ENCODE results near the gene SIK3. TPM values are rescaled to one million over a fixed set of nuclear protein-coding genes. Genes with fewer than 3 reads are reported as not detected.

The SIK3 gene
- total RNA-seq, 1 donor from 2014 or later, result 40.0 TPM

GRCh38 chr11:116976941-116977570, 121.2 kb downstream of the SIK3 start:
- intact Hi-C loops (cut with micrococcal nuclease), result no loop called here

- intact Hi-C loops (cut with micrococcal nuclease), result no loop called here
These were observed 122.6 kb downstream of the SIK3 start for GRCh38 chr11:116975661-116976060.

- intact Hi-C loops (cut with micrococcal nuclease), result no loop called here
These were observed 125.0 kb downstream of the SIK3 start for GRCh38 chr11:116973270-116973669.

- intact Hi-C loops (cut with micrococcal nuclease), result no loop called here
These were observed 125.5 kb downstream of the SIK3 start for GRCh38 chr11:116972691-116973090.

- intact Hi-C loops (cut with micrococcal nuclease), result no loop called here
These were observed 127.5 kb downstream of the SIK3 start for GRCh38 chr11:116970485-116971292.

- intact Hi-C loops (cut with micrococcal nuclease), result no loop called here
These were observed 128.5 kb downstream of the SIK3 start for GRCh38 chr11:116969694-116970093.

- intact Hi-C loops (cut with micrococcal nuclease), result no loop called here
These were observed 134.0 kb downstream of the SIK3 start for GRCh38 chr11:116964269-116964668.

- intact Hi-C loops (cut with micrococcal nuclease), result no loop called here
These were observed 134.4 kb downstream of the SIK3 start for GRCh38 chr11:116963813-116964212.

- intact Hi-C loops (cut with micrococcal nuclease), result no loop called here
These were observed 136.1 kb downstream of the SIK3 start for GRCh38 chr11:116962108-116962507.

GRCh38 chr11:116960930-116961329, 137.3 kb downstream of the SIK3 start:
- intact Hi-C loops (cut with micrococcal nuclease), result no loop called here

- intact Hi-C loops (cut with micrococcal nuclease), result no loop called here
These were observed 140.0 kb downstream of the SIK3 start for GRCh38 chr11:116958246-116958645.

- intact Hi-C loops (cut with micrococcal nuclease), result no loop called here
These were observed 142.3 kb downstream of the SIK3 start for GRCh38 chr11:116955949-116956348.

GRCh38 chr11:116955548-116955947, 142.7 kb downstream of the SIK3 start:
- intact Hi-C loops (cut with micrococcal nuclease), result no loop called here

GRCh38 chr11:116953530-116954285, 144.5 kb downstream of the SIK3 start:
- intact Hi-C loops (cut with micrococcal nuclease), result no loop called here

- intact Hi-C loops (cut with micrococcal nuclease), result no loop called here
These were observed 146.5 kb downstream of the SIK3 start for GRCh38 chr11:116951762-116952161.

- intact Hi-C loops (cut with micrococcal nuclease), result no loop called here
These were observed 148.0 kb downstream of the SIK3 start for GRCh38 chr11:116950210-116950609.

GRCh38 chr11:116948391-116948790, 149.8 kb downstream of the SIK3 start:
- intact Hi-C loops (cut with micrococcal nuclease), result loop anchor here (1.0 to 2.0 kb wide), 2 partner anchors 17 to 38 kb away; no protein-coding TSS in a partner anchor

GRCh38 chr11:116946414-116946813, 151.8 kb downstream of the SIK3 start:
- intact Hi-C loops (cut with micrococcal nuclease), result no loop called here

- intact Hi-C loops (cut with micrococcal nuclease), result no loop called here
These were observed 158.7 kb downstream of the SIK3 start for GRCh38 chr11:116939499-116939898.

GRCh38 chr11:116938471-116939070, 159.7 kb downstream of the SIK3 start:
- intact Hi-C loops (cut with micrococcal nuclease), result no loop called here

GRCh38 chr11:116936754-116937446, 161.3 kb downstream of the SIK3 start:
- intact Hi-C loops (cut with micrococcal nuclease), result no loop called here

Measured in T-helper 1 cell treated with Interleukin-12 subunit alpha and Interleukin-12 subunit beta and Interleukin-4 antibody, amounts not matched to agents 30 ng/mL and 1 ng/mL, for 36 hours (primary cell).